Duodenal mucosa (tissue), 2 donors: ENCODE measurements around the gene KCNH1.

ENCODE experiments used
- H3K27ac ChIP-seq: one replicate; pipeline ENCODE4 v1.7.0; 2013; ENCODE audit warnings: low read depth, low read length
- H3K27me3 ChIP-seq, 2 donors: one replicate each; pipeline ENCODE4 v1.7.0; 2013; ENCODE audit warnings: low read length in 2 of 2, control low read depth in 1 of 2; ENCODE audit not compliant: insufficient read depth in 2 of 2, control insufficient read depth in 1 of 2
- H3K36me3 ChIP-seq, 2 donors: one replicate each; pipeline ENCODE4 v1.7.0; 2013; ENCODE audit warnings: low read length in 2 of 2, control low read depth in 1 of 2; ENCODE audit not compliant: insufficient read depth in 2 of 2, control insufficient read depth in 1 of 2
- H3K4me1 ChIP-seq, 2 donors: one replicate each; pipeline ENCODE4 v1.7.0; 2013; ENCODE audit warnings: low read length in 2 of 2, control low read depth in 1 of 2; ENCODE audit not compliant: insufficient read depth in 2 of 2, control insufficient read depth in 1 of 2
- H3K4me3 ChIP-seq, 2 donors: one replicate each; pipeline ENCODE4 v1.7.0; 2013; ENCODE audit warnings: low read length in 2 of 2, low read depth in 1 of 2
- H3K9ac ChIP-seq, 2 donors: one replicate each; pipeline ENCODE4 v1.7.0; 2013; ENCODE audit warnings: low read length in 2 of 2, low read depth in 1 of 2
- H3K9me3 ChIP-seq, 2 donors: one replicate each; pipeline ENCODE4 v1.7.0; 2013; ENCODE audit warnings: low read length in 2 of 2, control low read depth in 1 of 2; ENCODE audit not compliant: control insufficient read depth in 1 of 2

KCNH1 gene

DNA sequence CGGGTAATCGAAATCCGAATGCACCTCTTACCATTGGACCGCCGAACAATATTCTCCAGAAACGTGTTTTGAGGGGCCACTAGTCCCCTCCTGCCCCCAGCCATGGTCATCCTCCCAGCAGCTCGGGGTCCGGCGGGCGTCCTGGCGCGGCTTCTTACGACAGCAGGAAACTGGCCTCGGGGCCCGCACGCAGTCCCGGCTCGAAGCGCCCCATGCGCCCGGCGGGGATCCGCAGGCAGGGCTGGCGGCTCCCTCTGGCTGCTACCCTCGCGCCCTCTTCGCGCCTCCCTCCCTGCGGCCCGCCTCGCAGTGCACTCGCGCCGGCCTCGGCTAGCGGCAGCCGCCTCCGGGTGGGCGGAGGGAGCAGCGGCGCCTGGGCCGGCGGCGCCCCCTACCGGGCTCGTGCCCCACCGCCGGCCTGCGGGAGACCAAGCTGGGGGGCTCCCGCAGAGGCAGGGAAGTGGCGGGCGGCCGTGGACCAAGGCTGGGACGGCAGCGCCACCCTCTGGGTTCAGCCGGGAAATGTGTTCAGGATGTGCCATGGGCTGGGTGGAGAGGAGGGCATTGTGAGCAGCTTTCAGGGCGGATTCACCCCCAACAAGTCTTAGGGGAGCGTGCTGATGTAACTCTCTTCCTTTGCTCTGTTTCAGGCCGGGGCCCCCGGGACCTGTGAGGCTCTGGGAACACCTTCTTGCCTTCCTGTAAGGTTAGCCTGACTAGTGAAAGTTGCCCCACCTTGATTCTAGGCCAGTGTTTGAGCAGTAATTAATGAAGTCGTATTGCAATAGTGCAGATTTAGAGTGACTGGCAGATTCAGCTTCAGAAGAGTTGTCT is at the start of gene KCNH1:
KCNH1 (minus strand) TSS at position 313 of the 834 bp plus-strand sequence; CDS start at position 110, 203 bp downstream.
- no peak within 1 kb of the TSS for H3K9ac ChIP-seq
- peaks cover 0 to 7% of the 10 kb centered on the region in 2 donors for H3K4me1 ChIP-seq
- peaks cover 28 to 46% of the 10 kb centered on the region in 2 donors for H3K27me3 ChIP-seq
- H3K4me3 ChIP-seq = peak within 1 kb of the TSS; percentile 46 to 54
- no peaks in the 10 kb centered on the region for H3K9me3 ChIP-seq
- no peak within 1 kb of the TSS for H3K27ac ChIP-seq
- H3K36me3 ChIP-seq = no peaks in the 10 kb centered on the region

DNA sequence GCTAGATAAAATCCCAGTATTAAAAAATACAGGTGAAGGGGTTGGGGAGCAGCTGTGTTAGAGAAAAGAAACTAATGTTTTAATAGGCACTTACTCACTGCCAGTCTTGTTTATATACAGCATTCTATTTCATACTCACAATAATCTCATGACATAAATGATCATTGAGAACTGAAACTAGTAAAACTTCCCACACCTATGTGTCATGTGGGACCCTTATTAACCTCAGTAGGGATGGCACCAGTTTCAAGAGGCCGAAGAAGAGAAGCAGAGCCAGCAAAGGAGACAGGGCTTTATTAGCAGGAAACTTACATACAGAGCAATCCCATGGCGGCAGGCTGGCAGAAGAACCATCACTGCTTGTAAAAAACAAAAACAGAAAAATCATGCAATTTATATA is 48.8 kb upstream of the KCNH1 start:
- H3K9me3 ChIP-seq = no peaks in the 10 kb centered on the region
- H3K27ac ChIP-seq = no peak overlapping the region
- no peaks in the 10 kb centered on the region for H3K4me1 ChIP-seq
- H3K4me3 ChIP-seq = no peak overlapping the region
- no peaks in the 10 kb centered on the region for H3K27me3 ChIP-seq
- H3K36me3 ChIP-seq = no peaks in the 10 kb centered on the region
- H3K9ac ChIP-seq = no peak overlapping the region

DNA sequence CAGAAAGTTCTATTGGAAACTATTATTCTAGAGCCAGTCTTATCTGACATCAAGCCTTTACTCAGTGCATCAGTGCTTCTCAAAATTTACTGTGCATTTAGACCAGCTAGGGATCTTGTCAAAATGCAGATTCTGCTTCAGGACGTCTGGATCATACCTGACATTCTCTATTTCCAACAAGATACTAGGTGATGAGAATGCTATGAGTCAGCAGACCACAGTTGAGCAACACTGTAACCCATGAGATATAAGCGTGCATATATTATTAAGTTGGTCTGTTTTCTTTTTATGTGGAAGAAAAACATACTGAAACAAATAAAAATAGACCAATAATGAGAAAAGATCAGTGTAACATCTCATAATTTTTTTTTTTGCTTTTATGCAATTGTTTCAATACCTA is 40.4 kb upstream of the KCNH1 start:
- no peaks in the 10 kb centered on the region for H3K36me3 ChIP-seq
- no peaks in the 10 kb centered on the region for H3K4me1 ChIP-seq
- no peak overlapping the region for H3K27ac ChIP-seq
- no peaks in the 10 kb centered on the region for H3K27me3 ChIP-seq
- H3K4me3 ChIP-seq = no peak overlapping the region
- H3K9me3 ChIP-seq = peaks cover 0 to 4% of the 10 kb centered on the region in 2 donors
- no peak overlapping the region for H3K9ac ChIP-seq

- no peaks in the 10 kb centered on the region for H3K4me1 ChIP-seq
- no peak overlapping the region for H3K4me3 ChIP-seq
- no peak overlapping the region for H3K9ac ChIP-seq
- H3K27ac ChIP-seq = no peak overlapping the region
- no peaks in the 10 kb centered on the region for H3K36me3 ChIP-seq
- no peaks in the 10 kb centered on the region for H3K27me3 ChIP-seq
- peaks cover 0 to 11% of the 10 kb centered on the region in 2 donors for H3K9me3 ChIP-seq
Measured at GRCh38 chr1:211172657-211173056, 38.7 kb upstream of the KCNH1 start.

GRCh38 chr1:211169353-211169752 is 35.4 kb upstream of the KCNH1 start:
- Histone ChIP-seq H3K9ac (no peak overlapping the region), H3K4me1 (no peaks in the 10 kb centered on the region), H3K27me3 (no peaks in the 10 kb centered on the region), H3K9me3 (peaks cover 0 to 11% of the 10 kb centered on the region in 2 donors), H3K4me3 (no peak overlapping the region), H3K36me3 (no peaks in the 10 kb centered on the region), H3K27ac (no peak overlapping the region)

DNA sequence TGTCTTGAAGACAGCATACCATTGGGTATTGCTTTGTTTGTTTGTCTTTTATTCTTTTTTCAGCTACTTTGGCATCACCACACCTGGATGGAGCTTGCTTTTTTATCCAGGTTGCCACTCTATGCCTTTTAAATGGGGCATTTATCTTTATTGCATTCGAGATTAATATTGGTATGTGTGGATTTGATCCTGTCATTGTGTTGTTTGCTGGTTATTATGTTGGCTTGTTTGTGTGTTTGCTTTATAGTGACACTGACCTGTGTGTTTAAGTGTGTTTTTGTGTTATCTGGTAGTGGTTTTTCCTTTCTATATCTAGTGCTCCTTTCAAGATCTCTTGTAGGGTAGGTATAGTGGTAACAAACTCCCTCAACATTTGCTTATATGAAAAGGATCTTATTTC is 24.9 kb upstream of the KCNH1 start:
- Histone ChIP-seq H3K27me3 (no peaks in the 10 kb centered on the region), H3K36me3 (no peaks in the 10 kb centered on the region), H3K27ac (no peak overlapping the region), H3K4me3 (no peak overlapping the region), H3K9ac (no peak overlapping the region), H3K9me3 (peaks cover 0 to 6% of the 10 kb centered on the region in 2 donors), H3K4me1 (no peaks in the 10 kb centered on the region)

DNA sequence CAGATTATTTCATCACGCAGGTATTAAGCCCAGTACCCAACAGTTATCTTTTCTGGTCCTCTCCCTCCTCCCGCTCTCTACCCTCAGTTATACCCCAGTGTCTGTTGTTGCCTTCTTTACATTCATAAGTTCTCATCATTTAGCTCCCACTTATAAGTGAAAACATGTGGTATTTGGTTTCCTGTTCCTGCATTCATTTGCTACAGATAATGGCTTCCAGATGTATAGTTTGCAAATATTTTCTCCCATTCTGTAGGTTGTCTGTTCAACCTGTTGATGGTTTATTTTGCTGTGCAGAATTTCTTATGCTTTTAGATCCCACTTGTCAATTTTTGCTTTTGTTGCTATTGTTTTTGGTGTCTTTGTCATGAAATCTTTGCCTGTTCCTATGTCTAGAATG is 21.1 kb upstream of the KCNH1 start:
- H3K27me3 ChIP-seq = no peaks in the 10 kb centered on the region
- H3K4me3 ChIP-seq = no peak overlapping the region
- H3K9me3 ChIP-seq = peaks cover 0 to 6% of the 10 kb centered on the region in 2 donors
- H3K4me1 ChIP-seq = no peaks in the 10 kb centered on the region
- no peak overlapping the region for H3K27ac ChIP-seq
- H3K36me3 ChIP-seq = no peaks in the 10 kb centered on the region
- H3K9ac ChIP-seq = no peak overlapping the region

DNA sequence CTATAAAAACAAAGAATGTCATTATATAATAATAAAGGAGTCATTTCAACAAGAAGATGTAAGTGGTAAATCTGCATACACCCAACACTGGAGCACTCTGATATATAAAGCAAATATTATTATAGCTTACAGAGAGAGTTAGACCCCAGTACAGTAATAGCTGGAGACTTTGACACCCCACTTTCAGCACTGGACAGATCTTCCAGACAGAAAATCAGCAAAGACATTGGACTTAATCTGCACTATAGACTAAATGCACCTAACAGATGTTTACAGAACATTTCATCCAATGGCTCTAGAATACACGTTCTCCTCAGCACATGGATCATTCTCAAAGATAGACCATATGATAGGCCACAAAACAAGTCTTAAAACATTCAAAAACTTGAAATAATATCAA is 20.0 kb upstream of the KCNH1 start:
- Histone ChIP-seq H3K9me3 (peaks cover 0 to 6% of the 10 kb centered on the region in 2 donors), H3K4me1 (no peaks in the 10 kb centered on the region), H3K27me3 (no peaks in the 10 kb centered on the region), H3K27ac (no peak overlapping the region), H3K36me3 (no peaks in the 10 kb centered on the region), H3K9ac (no peak overlapping the region), H3K4me3 (no peak overlapping the region)

DNA sequence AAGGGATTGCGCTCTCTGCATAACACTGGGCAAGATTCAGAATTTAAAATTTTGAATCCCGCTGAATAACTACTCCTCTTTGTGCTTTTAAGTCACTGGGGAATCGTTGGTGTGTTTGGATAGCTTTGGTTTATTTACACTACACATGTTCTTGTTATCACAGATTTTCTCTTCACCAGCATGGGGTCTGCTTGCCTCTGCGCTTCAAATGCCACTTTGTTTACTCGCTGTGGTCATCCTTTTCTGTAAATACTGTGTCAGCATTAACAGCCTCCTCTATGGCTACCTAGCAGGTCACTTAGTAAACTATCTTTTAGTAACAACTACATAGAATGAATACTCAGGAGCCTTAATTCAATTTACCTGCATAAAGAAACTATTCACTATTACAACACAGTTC is 14.4 kb upstream of the KCNH1 start:
- no peaks in the 10 kb centered on the region for H3K9me3 ChIP-seq
- H3K4me1 ChIP-seq = no peaks in the 10 kb centered on the region
- H3K4me3 ChIP-seq = no peak overlapping the region
- no peaks in the 10 kb centered on the region for H3K36me3 ChIP-seq
- H3K9ac ChIP-seq = no peak overlapping the region
- H3K27ac ChIP-seq = no peak overlapping the region
- no peaks in the 10 kb centered on the region for H3K27me3 ChIP-seq

DNA sequence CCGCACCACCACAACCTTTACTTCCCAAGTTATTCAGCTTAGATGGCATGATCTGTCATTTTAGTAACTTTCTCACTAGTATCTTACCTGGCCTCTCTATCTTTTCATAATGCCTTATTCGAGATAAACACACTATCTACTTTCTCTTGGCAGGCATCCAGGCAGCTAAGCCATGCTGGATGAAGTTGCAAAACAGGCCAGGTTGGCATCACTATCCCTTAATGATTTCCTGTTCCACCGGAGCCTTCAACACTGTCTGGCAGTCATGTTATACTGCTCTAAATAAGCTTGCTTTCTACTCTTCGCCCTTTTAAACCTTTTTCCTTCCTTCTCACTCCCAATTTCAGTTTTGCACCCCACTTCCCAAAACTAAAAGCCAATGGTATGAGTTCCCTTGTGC is 12.0 kb upstream of the KCNH1 start:
- Histone ChIP-seq H3K4me1 (no peaks in the 10 kb centered on the region), H3K27me3 (no peaks in the 10 kb centered on the region), H3K27ac (no peak overlapping the region), H3K4me3 (no peak overlapping the region), H3K9me3 (no peaks in the 10 kb centered on the region), H3K36me3 (no peaks in the 10 kb centered on the region), H3K9ac (no peak overlapping the region)
